ENCODE measurements around the gene PRLR.

The PRLR gene

DNA sequence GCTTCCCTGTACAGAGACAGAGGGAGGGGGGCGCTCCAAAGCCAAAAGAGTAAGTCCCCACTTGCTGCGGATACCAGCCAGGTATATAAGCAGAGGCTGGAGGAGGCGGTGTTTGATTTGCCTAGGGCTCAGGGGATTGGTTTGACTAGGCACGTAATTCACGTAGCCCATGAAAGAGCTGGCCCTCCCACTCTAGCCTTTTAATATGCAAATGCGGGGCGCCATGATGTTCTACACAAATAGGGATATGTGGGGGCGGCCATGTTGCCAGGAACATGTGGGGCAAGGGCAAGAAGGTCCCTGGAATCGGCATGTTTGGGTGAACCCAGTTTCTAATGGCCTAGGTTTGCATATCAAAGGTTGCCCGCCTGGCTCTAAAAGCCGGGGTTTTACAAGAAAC, 3.3 kb upstream of the PRLR start:
- no peak overlapping the region for H3K27ac ChIP-seq
- H3K4me3 ChIP-seq, result no peak overlapping the region
- TF ChIP-seq, protein P1, sequence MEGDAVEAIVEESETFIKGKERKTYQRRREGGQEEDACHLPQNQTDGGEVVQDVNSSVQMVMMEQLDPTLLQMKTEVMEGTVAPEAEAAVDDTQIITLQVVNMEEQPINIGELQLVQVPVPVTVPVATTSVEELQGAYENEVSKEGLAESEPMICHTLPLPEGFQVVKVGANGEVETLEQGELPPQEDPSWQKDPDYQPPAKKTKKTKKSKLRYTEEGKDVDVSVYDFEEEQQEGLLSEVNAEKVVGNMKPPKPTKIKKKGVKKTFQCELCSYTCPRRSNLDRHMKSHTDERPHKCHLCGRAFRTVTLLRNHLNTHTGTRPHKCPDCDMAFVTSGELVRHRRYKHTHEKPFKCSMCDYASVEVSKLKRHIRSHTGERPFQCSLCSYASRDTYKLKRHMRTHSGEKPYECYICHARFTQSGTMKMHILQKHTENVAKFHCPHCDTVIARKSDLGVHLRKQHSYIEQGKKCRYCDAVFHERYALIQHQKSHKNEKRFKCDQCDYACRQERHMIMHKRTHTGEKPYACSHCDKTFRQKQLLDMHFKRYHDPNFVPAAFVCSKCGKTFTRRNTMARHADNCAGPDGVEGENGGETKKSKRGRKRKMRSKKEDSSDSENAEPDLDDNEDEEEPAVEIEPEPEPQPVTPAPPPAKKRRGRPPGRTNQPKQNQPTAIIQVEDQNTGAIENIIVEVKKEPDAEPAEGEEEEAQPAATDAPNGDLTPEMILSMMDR (IDR thresholded peaks at IDR 0.05), result no peak
- DNase-seq (ENCODE audit: low spot score), result no peak

DNA sequence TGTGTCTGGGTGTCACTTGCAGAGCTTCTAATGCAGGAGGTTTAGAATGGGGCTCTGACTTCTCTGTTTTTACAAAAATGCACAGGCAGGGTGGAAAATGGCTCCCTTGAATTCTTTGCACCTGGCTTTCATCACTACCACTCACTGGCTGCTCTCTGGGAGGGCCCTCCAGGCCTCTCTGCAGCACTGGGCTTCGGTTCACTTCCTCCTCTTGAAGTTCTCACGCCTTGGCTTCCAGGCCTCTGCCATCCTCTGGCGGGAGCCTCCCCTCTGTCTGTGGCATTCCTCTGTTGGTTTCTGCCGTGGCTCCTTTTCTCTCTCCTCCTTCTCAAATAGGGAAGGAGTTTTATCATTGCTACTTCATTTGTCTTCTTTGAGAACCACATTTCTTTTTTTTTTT, 2.8 kb upstream of the PRLR start:
- no peak overlapping the region for H3K27ac ChIP-seq
- H3K4me3 ChIP-seq, result no peak overlapping the region
- TF ChIP-seq, protein P1 (IDR thresholded peaks at IDR 0.05), result no peak
- no peak for DNase-seq (ENCODE audit: low spot score)

DNA sequence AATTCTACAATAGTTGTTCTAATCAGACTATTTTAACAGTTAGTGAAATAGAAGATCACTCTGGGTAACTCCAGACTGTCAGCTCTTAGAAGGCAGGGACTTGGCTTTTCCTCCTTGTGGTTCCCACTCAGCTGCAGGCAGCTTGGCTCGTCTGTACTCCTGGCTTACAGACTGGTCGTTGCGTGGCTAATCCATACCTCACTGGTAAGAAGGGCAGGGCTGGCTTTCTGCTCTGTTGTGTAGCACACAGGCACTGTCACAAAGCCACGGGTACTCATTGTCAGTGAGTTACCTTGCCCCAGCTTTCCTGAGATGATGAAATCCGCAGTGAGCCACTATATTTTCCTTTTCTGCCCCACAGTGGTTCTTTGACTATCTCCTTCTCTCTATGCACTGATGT, 1.8 kb upstream of the PRLR start:
- Histone ChIP-seq H3K4me3 (no peak overlapping the region), H3K27ac (no peak overlapping the region)
- TF ChIP-seq, protein P1 (IDR thresholded peaks at IDR 0.05), result no peak
- DNase-seq (ENCODE audit: low spot score), result no peak

DNA sequence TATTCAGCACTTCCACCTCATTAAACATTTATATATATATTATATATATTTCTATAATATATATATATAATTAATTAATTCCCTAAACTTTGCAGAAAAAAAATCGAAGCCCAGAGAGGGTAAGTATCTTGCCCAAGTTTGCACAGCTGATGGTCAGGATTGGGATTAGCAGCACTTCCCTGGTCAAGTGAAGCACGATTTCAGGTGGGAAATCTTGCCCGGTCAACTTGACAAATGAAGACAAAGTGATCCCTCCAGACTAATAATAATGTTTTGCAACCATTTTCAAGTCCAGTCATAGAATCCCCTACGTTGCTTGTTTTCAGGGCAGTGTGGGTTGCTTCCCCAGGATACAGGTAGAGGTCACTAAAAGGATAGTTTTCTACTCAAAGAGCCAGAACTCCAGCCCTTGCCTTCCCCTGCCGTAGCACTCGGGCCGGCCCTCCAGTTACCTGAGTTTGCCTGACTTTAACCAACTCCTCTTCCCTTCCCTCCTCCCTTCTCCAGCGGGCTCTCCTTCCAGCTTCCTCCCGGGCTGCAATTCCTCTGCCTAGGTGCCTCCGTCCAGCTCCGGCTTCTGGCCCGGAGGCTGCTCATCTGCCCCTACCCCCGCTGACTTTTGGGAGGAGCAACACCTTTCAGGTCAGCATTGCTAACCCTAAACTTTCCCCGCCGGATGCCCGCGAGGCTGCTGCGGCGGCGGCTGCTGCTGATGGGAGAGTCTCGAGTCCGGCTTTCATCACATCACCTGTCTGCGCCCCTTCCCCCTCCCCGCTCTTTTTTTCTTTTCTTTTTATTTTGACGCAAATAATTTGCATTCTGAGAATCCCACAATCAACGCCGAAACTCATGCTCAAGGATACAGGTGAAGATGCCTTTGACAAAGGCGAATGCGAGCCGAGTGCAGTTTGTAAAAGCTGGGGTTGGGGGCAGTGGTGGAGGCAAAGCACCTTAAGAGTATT, 930 bp downstream of the PRLR start:
- Histone ChIP-seq H3K27ac (no peak overlapping the region), H3K4me3 (peak overlapping the region; percentile 73)
- DNase-seq (ENCODE audit: low spot score), result no peak
- TF ChIP-seq, protein P1 (IDR thresholded peaks at IDR 0.05), result no peak

DNA sequence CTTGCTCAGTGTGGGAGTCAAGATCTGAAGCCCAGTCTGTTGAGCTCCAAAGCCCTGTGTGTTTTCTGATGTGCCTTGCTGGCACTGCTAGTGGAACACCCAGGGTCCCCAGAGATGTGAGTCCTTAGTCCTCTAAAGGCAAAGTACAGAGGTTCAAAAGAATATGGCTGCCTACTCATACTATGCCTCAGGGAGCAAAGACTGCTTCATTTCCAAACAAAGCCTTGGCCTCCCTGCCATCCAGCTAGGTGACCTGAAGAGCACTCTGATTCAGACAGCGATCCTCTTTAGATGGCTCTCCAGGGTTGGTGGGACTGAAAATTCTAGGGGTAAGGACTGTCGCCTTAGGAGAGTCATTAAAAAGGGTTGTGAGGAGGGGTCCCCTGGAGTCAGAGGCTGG, 2.0 kb downstream of the PRLR start:
- TF ChIP-seq, protein P1 (IDR thresholded peaks at IDR 0.05), result no peak
- no peak for DNase-seq (ENCODE audit: low spot score)
- Histone ChIP-seq H3K27ac (no peak overlapping the region), H3K4me3 (no peak overlapping the region)

DNA sequence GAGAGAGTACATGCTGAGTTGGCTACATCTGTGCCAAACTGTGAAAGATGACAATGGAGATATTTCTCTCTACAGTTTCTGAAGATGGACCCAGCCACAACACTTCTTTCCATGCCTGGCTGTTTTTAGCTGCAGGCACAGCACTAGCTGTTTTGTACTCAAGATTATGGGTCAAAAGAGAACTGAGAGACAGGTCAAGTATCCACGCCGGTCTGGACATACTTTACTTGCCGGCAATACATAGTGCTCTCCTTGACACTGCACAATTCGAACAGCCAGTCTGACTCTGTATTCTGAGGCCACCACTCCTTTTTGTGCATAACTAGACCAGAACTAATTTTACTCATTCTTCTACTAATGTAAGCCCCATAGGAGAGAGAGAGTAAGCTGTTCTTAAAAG, 2.6 kb downstream of the PRLR start:
- H3K4me3 ChIP-seq, result no peak overlapping the region
- DNase-seq (ENCODE audit: low spot score), result no peak
- H3K27ac ChIP-seq, result no peak overlapping the region
- TF ChIP-seq, protein P1 (IDR thresholded peaks at IDR 0.05), result no peak

All from coronary artery (tissue), 2 donors.